ENCODE data around the gene CLDN3. TPM values are rescaled to one million over a fixed set of nuclear protein-coding genes. Genes with fewer than 3 reads are reported as not detected.

Gene CLDN3
- polyA plus RNA-seq, 1 donor = 0.14 TPM

DNA sequence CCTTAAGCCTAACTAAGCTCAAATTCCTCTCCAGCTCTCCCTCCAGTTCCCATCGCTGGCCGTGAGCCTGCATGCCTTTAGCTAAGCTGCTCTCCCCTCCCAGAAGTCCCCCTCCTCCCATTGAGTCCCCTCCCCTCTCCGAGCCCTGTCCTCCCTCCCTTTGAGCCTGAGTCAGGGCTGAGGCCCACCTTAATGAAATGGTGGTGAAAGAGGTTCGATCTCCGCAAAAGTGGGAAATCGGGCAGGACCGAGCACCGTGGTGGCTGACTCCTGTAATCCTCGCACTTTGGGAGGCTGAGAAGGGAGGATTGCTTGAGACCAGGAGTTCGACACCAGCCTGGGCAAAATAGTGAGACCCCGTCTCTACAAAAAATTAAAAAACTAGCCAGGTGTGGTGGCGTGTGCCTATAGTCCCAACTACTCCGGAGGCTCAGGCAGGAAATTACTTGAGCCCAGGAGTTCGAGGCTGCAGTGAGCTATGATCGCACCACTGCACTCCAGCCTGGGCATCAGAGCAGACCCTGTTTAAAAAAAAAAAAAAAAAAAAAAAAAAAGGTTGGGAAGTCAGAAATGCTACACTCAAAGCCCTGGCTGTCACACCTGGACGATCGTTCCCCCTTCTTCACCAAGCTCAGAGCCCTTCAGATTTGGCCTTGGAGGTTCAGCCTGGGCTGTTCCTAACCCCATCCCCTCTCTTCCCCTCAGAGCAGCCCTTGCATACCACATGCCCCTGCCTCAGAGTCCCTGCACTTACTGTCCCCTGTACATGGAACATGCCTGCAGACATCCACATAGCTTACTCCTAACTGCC lies 995 bp upstream of the CLDN3 start:
- DNase-seq (ENCODE audit: low read depth) = no peak

DNA sequence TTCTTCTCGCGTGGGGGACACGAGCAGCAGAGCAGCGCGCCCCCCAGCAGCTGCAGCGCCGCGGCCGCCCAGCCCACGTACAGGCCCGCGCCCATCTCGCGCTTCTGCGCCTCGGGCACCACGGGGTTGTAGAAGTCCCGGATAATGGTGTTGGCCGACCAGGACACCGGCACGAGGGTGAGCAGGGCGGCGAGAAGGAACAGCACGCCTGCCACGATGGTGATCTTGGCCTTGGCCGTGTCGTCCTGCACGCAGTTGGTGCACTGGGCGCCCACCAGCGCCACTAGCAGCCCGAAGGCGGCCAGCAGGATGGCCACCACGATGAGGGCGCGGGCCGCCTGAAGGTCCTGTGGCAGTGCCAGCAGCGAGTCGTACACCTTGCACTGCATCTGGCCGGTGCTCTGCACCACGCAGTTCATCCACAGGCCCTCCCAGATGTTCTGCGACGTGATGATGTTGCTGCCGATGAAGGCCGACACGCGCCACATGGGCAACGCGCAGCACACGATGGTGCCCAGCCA lies 529 bp downstream of the CLDN3 start:
- no peak for DNase-seq (ENCODE audit: low read depth)

DNA sequence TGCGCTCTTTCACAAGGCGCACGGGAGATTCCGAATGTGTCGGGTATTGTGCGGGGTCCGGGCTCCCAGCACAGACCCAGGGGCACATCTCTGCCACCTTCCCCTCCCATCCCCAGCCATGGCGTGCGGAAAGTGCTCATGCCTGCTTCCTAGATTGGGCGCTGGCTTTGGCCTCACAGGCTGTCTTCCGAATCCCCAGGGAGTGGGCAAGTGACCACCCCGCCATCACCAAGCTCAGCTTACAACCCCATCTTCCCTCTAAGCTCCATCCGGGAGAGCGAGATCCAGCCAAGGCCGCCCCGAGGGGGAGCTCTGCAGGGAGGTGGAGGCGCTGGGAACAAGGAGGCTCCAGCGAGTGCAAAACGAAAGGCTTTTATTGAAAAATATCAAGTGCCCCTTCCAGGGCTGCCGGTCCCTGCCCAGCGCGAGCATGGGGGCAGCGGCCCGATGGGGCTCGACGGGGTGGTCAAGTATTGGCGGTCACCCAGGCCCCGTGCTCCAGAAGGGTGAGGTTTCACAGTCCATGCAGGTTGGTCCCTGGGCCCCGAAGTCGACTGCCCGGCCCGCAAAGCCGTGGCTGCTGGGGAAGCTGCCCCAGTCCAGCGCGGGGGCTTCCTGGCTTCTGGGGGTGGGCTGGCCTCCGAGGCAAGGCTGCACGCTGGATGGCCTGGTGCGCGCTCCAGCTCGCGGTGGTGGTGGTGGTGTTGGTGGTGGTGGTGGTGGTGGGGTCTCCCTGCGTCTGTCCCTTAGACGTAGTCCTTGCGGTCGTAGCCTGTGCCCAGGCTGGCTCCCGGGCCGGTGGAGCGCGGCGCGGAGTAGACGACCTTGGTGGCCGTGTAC lies 1.2 kb downstream of the CLDN3 start:
- DNase-seq (ENCODE audit: low read depth) = no peak

DNA sequence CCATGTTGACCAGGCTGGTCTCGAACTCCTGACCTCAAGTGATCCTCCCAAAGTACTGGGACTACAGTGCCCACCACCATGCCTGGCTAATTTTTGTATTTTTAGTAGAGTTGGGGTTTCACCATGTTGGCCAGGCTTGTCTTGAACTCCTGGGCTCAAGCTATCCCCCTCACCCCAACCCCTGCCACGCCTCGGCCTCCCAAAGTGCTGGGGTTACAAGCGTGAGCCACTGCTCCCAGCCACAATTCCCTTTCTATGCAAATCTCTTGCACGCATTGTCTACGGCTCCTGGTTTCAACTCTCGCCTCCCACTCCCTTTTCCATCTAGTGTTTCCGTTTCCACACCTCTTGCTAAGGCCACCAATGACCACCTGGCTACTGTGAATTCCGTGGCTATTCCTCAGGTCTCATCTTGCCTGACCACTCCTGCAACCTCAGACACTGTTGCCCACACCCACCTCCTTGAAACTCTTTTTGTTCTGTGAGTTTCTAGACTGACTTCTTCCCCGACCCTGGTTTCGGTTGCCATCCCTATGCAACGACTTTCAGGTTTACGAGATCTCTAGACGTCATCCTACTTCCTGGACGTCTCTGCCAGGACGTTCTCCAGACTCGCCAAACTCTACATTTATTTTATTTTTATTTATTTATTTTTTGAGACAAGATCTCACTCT lies 3.4 kb downstream of the CLDN3 start:
- DNase-seq (ENCODE audit: low read depth) = no peak

DNA sequence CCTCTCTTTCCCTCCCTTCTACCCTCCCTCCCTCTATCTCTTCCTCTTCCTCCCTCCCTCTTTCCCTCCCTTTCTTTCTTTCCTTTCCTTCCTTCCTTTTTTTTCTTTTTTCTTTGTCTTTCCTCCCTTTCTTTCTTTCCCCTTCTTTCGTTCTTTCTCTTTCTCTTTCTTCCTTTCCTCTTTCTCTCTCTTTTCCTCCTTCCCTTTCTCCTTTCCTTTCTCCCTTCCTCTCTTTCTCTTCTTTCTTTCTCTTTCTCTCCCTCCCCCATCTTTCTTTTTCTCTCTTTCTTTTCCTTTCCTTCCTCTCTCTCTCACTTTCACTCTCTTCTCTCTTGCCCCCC lies 7.4 kb downstream of the CLDN3 start:
- DNase-seq (ENCODE audit: low read depth) = no peak

DNA sequence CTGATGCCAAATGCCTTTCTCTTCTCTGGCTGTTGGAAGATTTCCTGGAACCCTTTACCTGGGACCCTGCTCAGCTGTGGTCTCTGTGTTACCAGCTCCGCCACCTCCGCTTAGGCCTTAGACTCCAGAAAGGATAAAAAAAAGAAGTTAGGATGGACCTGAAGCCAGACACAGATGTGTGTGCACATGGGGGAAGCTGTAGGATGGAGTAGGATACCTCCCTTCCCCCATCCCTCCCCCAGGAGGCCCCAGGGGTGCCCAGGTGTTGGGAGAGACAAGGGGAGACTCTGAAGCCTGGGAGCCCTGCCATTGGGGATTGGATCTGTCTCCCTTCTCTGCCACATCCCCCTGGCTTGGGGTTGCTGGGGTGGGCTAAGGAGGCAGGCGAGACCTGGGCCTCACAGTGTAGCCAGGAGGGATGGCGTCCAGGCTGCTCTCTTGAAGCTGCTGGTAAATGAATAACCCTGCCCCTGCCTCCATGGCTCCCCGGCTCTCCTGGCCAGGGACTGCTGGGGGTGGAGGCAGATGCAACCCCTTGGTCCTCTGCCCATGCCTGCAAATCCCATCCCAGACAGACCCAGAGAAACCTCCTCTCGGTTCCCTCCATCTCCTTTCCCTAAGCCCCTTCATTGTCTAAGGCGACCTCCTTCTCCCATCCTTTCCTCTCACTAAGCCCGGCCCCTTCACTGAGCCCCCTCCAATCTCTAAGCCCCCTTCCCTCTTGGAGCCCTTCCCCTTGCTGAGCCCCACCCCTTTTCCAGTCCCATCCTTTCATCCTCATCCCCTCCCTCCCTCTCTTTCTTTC lies 8.0 kb downstream of the CLDN3 start:
- no peak for DNase-seq (ENCODE audit: low read depth)

DNA sequence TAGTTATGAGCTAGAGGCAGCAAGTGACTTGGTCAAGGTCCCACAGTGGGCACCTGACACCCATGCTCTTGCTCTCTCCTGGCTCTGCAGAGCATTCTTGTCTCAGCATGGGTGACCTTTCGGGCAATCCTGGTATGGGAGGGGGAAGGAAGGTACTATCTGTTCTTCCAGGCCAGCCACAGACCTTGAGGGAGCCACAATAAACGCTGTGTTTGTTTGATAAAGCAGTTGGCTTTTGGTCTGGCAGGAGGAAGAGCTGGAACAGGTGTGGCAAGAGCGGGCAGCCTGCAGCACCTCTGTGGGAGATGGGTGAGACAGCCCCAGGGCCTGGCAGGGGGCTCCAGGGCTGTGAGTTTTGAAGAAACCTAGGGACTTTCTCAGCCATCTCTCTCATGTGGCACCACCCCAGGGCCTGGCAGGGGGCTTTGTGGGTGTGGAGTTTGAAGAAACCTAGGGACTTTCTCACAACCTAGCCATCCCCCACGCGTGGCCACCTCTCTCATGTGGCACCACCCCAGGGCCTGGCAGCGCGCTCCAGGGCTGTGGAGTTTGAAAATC lies 11.4 kb downstream of the CLDN3 start:
- DNase-seq (ENCODE audit: low read depth) = no peak

DNA sequence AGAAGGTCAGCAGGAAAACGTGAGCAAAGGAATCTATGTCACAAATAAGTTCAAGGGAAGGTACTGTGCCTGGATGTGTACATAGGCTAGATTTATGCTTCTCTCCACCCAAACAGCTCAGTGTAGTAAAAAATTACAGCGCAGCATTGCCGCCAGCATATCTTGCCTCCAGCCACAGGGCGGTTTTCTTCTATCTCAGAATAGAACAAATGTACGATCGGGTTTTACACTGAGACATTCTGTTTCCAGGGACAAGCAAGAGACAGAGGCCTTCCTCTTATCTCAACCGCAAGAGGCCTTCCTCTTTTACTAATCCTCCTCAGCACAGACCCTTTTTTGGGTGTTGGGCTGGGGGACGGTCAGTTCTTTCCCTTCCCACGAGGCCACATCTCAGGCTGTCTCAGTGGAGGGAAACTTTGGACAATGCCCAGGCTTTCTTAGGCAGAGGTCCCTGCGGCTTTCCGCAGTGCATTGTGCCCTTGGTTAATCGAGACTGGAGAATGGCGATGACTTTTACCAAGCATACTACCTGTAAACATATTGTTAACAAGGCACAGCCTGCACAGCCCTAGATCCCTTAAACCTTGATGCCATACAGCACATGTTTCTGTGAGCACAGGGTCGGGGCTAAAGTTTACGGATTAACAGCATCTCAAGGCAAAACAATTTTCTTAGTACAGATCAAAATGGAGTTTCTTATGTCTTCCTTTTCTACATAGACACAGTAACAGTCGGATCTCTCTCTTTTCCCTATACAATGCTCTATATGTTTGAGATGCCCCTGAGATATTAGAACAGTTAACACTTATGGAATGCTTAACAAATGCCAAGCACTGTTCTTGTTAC lies 19.9 kb downstream of the CLDN3 start:
- no peak for DNase-seq (ENCODE audit: low read depth)

DNA sequence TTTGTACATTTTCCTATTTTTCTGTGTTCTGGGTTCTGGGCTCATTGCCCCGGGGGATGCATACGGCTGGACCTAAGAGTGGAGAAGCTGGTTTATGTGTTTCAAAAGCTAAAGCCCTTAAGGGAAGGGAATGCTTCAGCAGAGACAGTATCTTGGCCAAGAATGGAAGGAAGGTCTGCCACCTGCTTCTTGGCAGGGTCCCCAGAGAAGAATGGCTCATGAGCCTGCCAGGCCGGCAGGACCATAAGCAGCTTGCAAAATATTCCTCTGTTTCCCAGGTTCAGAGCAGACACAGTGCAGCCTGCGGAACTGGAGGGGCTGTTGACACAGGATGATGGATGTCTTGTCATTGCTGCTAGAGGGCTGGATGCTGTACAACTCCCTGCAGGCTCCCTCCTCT lies 23.7 kb downstream of the CLDN3 start:
- no peak for DNase-seq (ENCODE audit: low read depth)

DNA sequence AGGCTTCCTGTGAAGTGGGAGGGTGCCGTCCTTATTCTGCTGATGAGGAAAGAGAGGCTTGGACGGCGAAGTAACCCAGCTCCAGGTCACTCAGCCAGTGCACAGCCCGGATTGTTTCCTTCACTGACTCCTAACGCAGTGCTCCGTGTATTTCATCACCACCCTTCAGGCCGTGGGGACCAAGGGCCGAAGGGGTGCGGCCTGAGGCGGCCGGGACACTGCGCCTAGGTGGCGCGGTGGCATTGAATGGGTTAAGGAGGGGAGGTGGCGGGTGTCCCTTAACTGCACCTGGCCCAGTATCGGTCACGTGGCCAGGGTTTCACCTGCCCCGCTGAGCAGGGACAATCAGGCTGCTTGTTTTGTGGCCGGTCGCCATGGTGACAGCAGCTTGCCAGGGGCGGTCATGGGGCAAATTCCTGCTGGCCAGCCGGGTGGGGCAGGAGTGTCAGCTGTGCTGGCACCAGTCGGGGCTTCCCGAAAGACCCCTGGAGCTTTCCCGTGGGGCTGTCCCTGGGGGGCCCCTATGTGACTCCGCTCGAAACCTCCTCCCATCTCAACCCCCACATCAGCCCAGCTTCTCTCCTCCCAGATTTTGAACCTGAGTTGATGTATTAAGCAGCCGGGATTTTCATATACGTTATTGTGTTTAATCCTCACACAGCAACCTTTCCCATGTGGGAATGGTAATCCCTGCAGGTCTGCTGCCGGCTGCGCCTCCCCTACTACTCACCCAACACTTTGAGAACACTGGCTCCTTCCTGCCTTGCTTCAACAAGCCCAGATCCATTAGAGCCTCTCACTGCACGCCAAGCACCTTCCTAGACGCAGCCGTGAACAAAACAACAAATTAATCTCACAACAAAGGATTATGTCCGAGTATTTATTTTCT lies 27.1 kb downstream of the CLDN3 start:
- DNase-seq (ENCODE audit: low read depth) = no peak

DNA sequence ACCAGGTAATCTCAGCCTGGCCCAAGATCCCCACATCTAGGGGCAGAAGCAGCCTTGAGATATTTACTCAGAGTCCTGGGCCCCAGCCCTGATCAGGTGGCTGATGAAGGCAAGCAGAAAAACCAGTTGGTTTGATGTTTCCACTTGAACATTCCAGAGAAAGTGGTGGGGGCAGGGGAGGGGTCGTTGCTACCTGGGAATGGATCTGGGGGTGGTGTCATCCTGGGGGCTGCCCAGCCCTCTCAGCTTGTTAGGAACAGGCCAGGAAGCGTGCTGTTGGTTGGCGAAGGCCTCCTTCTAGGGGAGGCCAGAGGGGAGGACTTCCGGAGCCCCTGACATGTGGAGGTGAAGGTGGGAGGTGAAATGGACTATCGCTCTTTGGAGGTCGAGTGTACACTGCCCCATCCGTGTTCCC lies 27.7 kb downstream of the CLDN3 start:
- DNase-seq (ENCODE audit: low read depth) = no peak

DNA sequence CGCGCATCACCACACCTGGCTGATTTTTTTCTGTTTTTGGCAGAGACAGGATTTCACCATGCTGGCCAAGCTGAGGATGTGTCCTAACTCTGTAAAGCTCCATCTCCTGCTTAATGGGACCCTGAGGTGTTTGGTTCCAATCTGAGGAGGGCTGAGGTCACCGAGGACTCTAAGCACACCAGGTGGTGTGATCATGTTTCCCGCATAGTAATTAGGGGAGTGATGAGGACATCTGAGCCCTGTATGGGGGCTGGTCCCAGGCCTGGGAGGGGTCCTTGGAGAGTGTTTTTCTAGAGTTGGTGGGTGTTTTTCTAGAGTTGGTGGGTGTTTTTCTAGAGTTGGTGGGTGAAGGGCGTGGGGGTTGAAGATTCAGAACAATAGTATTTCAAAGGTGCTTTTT lies 28.5 kb downstream of the CLDN3 start:
- no peak for DNase-seq (ENCODE audit: low read depth)

DNA sequence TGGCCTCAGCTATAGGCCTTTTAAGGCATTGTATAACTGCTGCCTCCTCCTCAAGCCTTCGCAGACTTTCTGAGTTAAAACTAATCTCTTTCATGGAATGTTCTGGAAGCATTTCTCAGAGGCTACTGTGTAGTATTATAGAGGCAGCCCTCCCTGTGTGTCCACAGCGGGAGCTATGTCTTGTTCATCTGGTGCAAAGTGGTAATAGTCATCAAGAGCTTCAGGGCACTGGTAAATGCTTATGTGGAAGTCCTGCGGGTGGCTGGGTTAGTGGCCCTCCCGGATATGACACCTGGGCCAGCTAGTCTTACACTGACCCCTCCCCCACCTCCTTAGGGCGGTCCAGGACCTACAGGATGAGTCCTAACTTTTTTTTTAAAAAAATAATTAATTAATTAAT lies 29.3 kb downstream of the CLDN3 start:
- DNase-seq (ENCODE audit: low read depth) = no peak

DNA sequence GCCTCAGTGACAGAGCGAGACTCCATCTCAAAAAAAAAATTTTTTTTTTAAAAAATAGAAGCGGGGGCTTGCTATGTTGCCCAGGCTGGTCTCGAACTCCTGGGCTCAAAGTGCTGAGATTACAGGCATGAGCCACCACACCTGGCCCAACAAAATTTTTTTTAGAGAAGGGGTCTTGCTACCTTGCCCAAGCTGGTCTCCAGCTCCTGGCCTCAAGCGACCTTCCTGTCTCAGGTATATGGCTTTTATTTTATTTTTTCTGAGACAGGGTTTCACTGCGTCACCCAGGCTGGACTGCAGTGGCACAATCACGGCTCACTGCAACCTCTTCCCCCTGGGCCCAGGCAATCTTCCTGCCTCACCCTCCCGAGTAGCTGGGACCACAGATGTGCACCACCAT lies 29.9 kb downstream of the CLDN3 start:
- DNase-seq (ENCODE audit: low read depth) = no peak

DNA sequence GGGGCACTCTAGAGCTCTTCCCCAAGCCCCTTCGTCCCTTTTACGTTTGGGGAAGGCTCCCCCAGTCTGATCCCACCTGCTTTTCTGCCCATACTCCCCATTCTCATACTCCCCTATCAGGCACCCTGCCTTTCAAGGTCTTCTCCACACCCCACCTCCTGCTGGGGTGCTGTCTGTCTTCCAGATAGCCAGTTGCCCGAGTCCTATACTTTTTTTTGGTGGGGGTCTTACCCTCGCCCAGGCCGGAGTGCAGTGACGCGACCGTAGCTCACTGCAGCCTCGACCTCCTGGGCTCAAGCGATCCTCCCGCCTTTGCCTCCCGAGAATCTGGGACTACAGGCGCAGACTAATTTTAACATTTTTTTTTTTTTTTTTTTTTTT lies 30.7 kb downstream of the CLDN3 start:
- no peak for DNase-seq (ENCODE audit: low read depth)

DNA sequence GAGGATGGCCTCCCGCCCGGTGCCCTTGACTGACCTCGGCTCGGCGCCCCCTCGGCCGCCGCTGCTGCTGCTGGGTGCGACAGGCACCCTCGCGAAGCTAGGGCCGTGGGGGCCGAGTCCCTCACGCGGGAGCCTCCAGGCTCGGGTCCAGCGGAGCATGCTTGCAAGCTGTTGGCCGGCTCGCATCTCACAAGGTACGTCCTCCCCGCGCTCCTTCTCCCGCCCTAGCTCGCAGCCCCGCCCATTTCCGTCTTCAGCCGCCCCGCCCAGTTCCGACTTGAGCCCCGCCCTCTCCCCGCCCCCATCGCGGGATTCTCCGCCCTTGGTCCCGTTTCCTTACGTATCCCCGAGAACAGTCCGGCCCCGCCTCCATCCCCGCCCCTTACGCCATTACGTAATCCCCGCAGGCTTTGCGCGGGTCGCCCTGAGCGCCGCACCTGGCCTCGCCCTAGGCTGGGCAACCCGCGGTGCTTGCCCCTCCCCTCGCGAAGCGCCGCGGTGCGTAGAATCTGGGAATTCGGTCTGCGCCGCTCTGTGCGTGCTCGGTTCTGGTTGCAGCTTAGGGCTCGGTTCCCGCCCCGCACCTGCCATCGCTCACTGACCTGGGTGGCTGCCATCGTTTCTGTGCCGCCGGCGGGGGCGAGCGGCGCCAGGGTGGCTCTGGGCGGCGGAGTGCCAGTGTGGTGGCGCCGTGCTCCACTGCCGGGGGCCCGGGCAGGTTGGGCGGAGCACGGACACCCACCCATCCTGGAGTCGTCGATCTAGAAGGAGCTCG lies 31.3 kb downstream of the CLDN3 start, which contains the start of gene ABHD11:
TSS of gene ABHD11 (minus strand) at position 191 of the 775 bp plus-strand sequence. CDS start at position 159, 32 bp downstream.
- DNase-seq (ENCODE audit: low read depth) = peak; percentile 70

DNA sequence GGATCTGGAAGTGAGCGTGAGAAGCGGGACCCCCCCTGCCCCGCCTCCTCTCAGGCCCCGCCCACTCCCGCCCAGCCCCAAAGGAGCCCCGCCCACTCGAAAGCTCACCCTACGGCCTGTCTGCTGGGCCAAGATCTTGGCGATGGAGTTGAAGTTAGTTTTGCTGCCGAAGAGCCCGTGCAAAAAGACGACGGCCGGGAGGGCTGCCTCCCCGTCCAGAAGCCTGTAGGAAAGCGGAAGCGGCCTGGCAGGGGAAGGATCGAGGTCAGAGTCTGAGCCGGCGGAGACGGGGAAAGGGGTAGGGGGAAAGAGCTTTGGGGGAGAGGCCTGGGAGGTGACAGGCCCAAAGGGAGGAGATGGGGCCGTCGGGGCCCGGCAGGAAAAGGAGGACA lies 31.9 kb downstream of the CLDN3 start:
- no peak for DNase-seq (ENCODE audit: low read depth)

DNA sequence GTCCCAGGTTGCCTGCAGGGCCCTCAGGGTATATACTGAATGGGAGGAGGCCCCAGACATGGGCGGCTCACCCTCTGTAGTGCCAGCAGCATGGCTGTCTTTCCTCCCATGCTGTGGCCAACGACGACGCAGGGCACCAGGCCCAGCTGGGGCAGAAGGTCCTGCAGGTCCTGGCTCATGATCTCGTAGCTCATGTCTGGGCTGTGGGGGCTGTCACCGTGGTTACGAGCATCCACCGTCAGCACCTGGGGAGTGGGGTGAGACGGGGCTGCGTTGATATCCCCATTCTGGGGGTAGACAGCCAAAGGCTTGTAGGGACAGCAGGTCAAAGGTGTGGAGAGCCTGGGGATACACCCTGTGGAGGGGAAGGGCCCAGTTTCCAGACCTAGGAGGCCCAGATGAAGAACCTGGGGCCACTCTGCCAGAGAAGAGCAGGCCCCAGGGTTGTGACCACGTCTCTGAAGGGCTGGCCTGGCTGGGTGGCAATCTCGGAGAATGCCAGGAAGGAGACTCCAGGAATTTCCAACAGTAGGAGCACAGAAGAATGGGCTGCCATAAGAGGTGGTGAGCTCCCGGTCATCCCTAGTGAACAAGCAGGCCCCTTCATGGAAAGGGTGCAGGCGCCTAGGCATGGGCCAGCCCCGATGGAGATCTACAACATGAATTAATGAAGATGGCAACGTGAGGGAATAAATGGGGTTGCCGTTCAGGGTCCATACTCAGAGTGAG lies 32.4 kb downstream of the CLDN3 start:
- no peak for DNase-seq (ENCODE audit: low read depth)

All from forelimb muscle (tissue), 1 donor.